ENCODE results near the gene GP2.

GP2 gene

GRCh38 chr16:20364051-20364450 lies 36.7 kb upstream of the GP2 start:
- Histone ChIP-seq H3K9ac (ENCODE audit: low read depth, low read length, poor library complexity, severe bottlenecking) (no peak overlapping the region), H3K4me1 (ENCODE audit: insufficient read depth, low read length, poor library complexity, severe bottlenecking) (no peaks in the 10 kb centered on the region), H3K4me3 (ENCODE audit: low read length, poor library complexity, severe bottlenecking) (no peak overlapping the region), H3F3A (ENCODE audit: low read depth) (no peaks in the 10 kb centered on the region), H3K27me3 (ENCODE audit: insufficient read depth, low read length, poor library complexity, severe bottlenecking) (no peaks in the 10 kb centered on the region), H3K9me2 (replicated peaks; ENCODE audit: low read depth, low read length) (no peaks in the 10 kb centered on the region), H4K20me1 (ENCODE audit: insufficient read depth, low read length, poor library complexity, severe bottlenecking) (no peaks in the 10 kb centered on the region), H3K4me2 (ENCODE audit: low read depth, low read length, poor library complexity, severe bottlenecking) (no peak overlapping the region), H2AFZ (ENCODE audit: low read length) (no peak overlapping the region), H3K9me3 (ENCODE audit: insufficient read depth, low read depth, low read length) (0 out of 2 replicates have a peak, but pooled peaks cover 4% of the 10 kb centered on the region), H3K79me2 (ENCODE audit: insufficient read depth, low read length) (no peaks in the 10 kb centered on the region), H3K36me3 (ENCODE audit: insufficient read depth, low read length) (no peaks in the 10 kb centered on the region)
- no peak for TF ChIP-seq CTCF (conservative IDR thresholded peaks at IDR 0.05; ENCODE audit: low read length)
- TF ChIP-seq EZH2phosphoT487 (IDR thresholded peaks at IDR 0.05; ENCODE audit: borderline replicate concordance): no peak

- Histone ChIP-seq H3K4me3 (ENCODE audit: low read length, poor library complexity, severe bottlenecking) (no peak overlapping the region), H3K9ac (ENCODE audit: low read depth, low read length, poor library complexity, severe bottlenecking) (no peak overlapping the region), H2AFZ (ENCODE audit: low read length) (no peak overlapping the region), H3K27me3 (ENCODE audit: insufficient read depth, low read length, poor library complexity, severe bottlenecking) (no peaks in the 10 kb centered on the region), H3K4me1 (ENCODE audit: insufficient read depth, low read length, poor library complexity, severe bottlenecking) (no peaks in the 10 kb centered on the region), H3K79me2 (ENCODE audit: insufficient read depth, low read length) (no peaks in the 10 kb centered on the region), H3K9me3 (ENCODE audit: insufficient read depth, low read depth, low read length) (0 out of 2 replicates have a peak, but pooled peaks cover 9% of the 10 kb centered on the region), H3K36me3 (ENCODE audit: insufficient read depth, low read length) (no peaks in the 10 kb centered on the region), H3K4me2 (ENCODE audit: low read depth, low read length, poor library complexity, severe bottlenecking) (no peak overlapping the region), H3K9me2 (replicated peaks; ENCODE audit: low read depth, low read length) (no peaks in the 10 kb centered on the region), H4K20me1 (ENCODE audit: insufficient read depth, low read length, poor library complexity, severe bottlenecking) (no peaks in the 10 kb centered on the region), H3F3A (ENCODE audit: low read depth) (no peaks in the 10 kb centered on the region)
- TF ChIP-seq EZH2phosphoT487 (IDR thresholded peaks at IDR 0.05; ENCODE audit: borderline replicate concordance): no peak
These were observed 35.9 kb upstream of the GP2 start for GRCh38 chr16:20363191-20363590.

GRCh38 chr16:20359997-20360396 lies 32.7 kb upstream of the GP2 start:
- Histone ChIP-seq H2AFZ (ENCODE audit: low read length) (no peak overlapping the region), H3K9ac (ENCODE audit: low read depth, low read length, poor library complexity, severe bottlenecking) (no peak overlapping the region), H3K79me2 (ENCODE audit: insufficient read depth, low read length) (no peaks in the 10 kb centered on the region), H3K27me3 (ENCODE audit: insufficient read depth, low read length, poor library complexity, severe bottlenecking) (no peaks in the 10 kb centered on the region), H3K4me1 (ENCODE audit: insufficient read depth, low read length, poor library complexity, severe bottlenecking) (no peaks in the 10 kb centered on the region), H3K36me3 (ENCODE audit: insufficient read depth, low read length) (no peaks in the 10 kb centered on the region), H3K9me3 (ENCODE audit: insufficient read depth, low read depth, low read length) (peaks cover 9% of the 10 kb centered on the region; the same call in 1 of the 2 replicates), H4K20me1 (ENCODE audit: insufficient read depth, low read length, poor library complexity, severe bottlenecking) (no peaks in the 10 kb centered on the region), H3K9me2 (replicated peaks; ENCODE audit: low read depth, low read length) (no peaks in the 10 kb centered on the region), H3F3A (ENCODE audit: low read depth) (no peaks in the 10 kb centered on the region), H3K4me3 (ENCODE audit: low read length, poor library complexity, severe bottlenecking) (no peak overlapping the region), H3K4me2 (ENCODE audit: low read depth, low read length, poor library complexity, severe bottlenecking) (no peak overlapping the region)
- TF ChIP-seq EZH2phosphoT487 (IDR thresholded peaks at IDR 0.05; ENCODE audit: borderline replicate concordance) (no peak), CTCF (conservative IDR thresholded peaks at IDR 0.05; ENCODE audit: low read length) (peak; percentile 35; the same call in 1 of the 2 replicates)

- Histone ChIP-seq H3K9ac (ENCODE audit: low read depth, low read length, poor library complexity, severe bottlenecking) (no peak overlapping the region), H3K9me3 (ENCODE audit: insufficient read depth, low read depth, low read length) (peaks cover 9% of the 10 kb centered on the region; the same call in 1 of the 2 replicates), H3K4me1 (ENCODE audit: insufficient read depth, low read length, poor library complexity, severe bottlenecking) (no peaks in the 10 kb centered on the region), H3K4me3 (ENCODE audit: low read length, poor library complexity, severe bottlenecking) (no peak overlapping the region), H3K79me2 (ENCODE audit: insufficient read depth, low read length) (no peaks in the 10 kb centered on the region), H3K27me3 (ENCODE audit: insufficient read depth, low read length, poor library complexity, severe bottlenecking) (no peaks in the 10 kb centered on the region), H3K9me2 (replicated peaks; ENCODE audit: low read depth, low read length) (no peaks in the 10 kb centered on the region), H3K4me2 (ENCODE audit: low read depth, low read length, poor library complexity, severe bottlenecking) (no peak overlapping the region), H3F3A (ENCODE audit: low read depth) (no peaks in the 10 kb centered on the region), H4K20me1 (ENCODE audit: insufficient read depth, low read length, poor library complexity, severe bottlenecking) (no peaks in the 10 kb centered on the region), H2AFZ (ENCODE audit: low read length) (no peak overlapping the region), H3K36me3 (ENCODE audit: insufficient read depth, low read length) (no peaks in the 10 kb centered on the region)
- no peak for TF ChIP-seq CTCF (conservative IDR thresholded peaks at IDR 0.05; ENCODE audit: low read length)
- no peak for TF ChIP-seq EZH2phosphoT487 (IDR thresholded peaks at IDR 0.05; ENCODE audit: borderline replicate concordance)
These were observed 27.9 kb upstream of the GP2 start for GRCh38 chr16:20355114-20355782.
